Stimulated activated CD4-positive, alpha-beta T cell treated with anti-CD3 and anti-CD28 coated beads, Interleukin-4, amount 100 ng/mL, for 24 hours (primary cell): ENCODE measurements around the gene FNDC3A.
A peak's percentile ranks its signal among the peaks of the same experiment; 100 is the strongest.

Experiments
- DNase-seq: peaks from one replicate; pipeline ENCODE4 v3.0.0-alpha.2; 2020

The FNDC3A gene

GRCh38 chr13:49221590-49221965 is 245.9 kb downstream of the FNDC3A start:
- no peak for DNase-seq

GRCh38 chr13:49225223-49226042 is 249.7 kb downstream of the FNDC3A start:
- DNase-seq = no peak

GRCh38 chr13:49226613-49227012 is 250.9 kb downstream of the FNDC3A start:
- no peak for DNase-seq

DNA sequence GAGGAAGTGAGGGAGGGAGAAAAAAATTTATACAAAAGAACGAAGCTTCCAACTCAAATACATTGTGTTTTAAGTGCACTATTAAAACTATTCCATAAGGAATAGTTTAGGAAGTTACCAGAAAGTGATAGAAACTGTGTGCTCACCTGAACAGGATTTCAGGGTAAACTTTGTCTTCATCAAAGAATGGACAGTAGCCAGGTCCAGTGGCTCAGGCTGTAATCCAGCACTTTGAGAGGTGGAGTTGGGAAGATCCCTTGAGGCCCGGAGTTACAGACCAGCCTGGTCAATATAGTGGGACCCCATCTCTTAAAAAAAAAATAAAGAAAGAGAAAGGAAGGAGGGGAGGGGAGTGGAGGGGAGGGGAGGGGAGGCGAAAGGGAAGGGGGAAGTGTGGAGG is 259.0 kb downstream of the FNDC3A start:
- DNase-seq = no peak

DNA sequence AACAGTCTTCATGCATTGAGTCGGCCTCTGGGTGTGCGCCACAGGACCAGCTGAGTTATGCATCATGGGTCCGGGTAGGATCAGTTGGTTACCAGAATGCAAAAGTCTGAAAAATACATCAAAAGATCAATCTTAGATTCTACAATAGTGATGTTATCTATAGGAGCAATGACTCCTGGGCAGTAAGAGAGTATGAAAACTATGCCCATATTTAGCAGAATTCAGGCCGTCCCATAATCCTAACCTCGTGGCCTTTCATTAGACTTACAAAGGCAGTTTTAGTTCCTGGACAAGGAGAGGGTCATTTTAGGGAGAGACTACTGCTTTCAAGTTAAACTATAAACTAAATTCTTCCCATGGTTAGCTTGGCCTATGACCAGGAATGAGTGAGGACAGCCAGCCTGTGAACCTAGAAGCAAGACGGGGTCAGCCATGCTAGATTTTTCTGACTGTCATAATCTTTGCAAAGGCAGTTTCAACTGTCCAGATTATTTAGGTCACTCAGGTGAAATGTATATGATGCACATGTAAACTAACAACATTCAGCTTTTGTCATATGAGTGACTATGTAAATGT is 260.2 kb downstream of the FNDC3A start:
- no peak for DNase-seq

DNA sequence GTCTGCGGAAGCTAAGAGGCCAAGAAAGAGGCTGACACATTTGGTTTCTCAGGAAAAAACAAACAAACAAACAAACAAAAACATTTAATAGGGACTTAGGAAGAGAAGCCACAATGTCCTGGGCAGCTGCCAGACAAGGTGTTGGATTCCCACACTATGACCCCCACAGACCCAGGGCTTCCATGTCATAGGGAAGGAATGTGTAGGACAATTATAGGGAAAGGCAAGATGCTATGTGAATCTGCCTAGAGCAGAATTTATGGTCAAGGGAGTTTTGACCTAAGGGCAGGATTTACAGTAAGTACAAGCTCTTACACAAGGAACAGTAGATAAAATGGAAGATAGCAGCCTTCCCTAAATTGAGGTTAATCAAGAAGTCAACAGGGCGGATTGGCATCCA is 262.9 kb downstream of the FNDC3A start:
- no peak for DNase-seq

DNA sequence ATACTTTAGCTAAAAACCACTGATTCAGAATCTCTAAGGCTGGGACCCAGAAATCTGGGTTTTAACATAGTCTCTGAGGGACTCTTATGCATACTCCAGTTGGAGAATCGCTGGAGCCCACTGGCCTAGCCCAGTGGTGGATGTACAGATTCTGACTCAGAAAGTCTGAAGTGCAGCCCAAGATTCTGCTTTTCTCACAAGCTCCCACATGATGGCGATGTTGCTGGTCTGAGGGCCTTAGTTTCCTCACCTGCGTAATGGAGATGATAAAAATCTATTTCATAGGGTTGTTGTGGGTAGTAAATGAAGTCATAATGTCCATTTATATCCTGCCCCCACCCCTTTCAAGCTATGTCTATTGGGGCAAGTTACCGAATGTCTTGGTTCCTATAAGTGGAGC is 264.3 kb downstream of the FNDC3A start:
- DNase-seq = peak; percentile 46

DNA sequence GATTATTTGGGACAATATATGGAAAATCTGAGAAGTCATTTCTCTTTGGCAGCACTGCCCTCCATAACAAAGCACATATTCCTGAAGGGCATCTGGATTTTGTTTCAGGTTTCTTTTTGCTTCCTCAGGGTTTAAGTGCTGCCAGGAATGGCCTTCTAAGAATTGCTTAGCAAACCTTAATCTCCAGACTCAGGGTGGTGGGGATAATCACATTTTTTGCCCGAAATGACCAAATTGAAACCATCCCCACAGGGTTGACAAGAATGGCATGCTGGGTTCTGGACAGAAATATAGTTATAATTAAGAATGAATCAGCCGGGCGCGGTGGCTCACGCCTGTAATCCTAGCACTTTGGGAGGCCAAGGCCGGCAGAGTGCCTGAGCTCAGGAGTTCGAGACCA is 265.6 kb downstream of the FNDC3A start:
- DNase-seq = no peak

DNA sequence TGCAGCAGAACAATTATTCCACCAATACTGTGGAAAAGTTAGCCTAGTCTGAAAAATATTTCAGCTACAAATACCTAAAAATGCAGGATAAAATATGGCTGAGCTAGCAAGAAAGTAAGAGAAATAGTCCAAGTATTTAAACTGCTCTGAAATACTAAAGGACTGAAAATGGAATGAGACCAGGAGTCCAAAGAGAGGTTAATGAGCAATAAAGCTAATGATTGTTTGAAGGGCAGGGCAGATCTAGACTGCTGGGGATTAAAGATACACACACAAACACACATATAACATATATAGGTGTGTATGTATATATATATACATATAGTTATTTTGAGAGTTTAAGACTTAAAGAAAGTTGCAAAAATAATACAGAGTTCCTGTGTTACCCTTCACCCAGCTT is 269.4 kb downstream of the FNDC3A start:
- no peak for DNase-seq

DNA sequence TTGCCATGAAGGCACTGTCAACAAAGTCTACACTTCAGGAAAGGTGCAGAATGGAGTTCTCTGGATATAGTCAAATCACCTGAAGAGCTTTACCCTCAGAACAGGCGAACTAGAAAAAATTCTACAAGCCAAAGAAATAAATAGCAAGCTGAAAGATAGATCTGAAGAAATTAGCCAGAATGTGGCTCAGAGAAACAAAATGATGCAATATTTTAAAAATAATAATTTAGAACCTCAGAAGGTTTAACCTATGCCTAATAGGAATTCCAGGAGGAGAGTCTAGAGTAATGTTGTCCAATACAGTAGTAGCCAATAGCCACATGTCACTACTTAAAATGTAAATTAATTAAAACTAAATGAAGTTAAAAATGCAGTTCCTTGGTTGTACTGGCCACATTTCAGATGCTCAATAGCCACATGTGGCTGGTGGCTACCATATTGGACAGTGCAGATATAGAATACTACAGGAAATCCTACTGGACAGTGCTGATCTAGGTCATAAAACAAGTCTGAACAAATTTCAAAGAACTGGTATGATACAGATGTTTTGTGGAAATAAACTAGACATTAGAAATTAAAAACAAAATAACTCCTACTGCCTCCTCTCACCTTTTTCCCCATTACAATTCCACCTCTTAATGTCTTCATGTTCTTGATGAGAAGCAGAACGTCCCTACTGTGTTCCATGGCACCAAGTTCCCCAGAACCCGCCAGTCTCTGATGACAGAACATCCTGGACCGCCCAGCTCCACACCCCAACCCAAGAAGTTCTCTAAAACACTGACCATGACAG is 271.3 kb downstream of the FNDC3A start:
- DNase-seq = no peak

- peak; percentile 92 for DNase-seq
Observed at GRCh38 chr13:49247643-49248621, 272.2 kb downstream of the FNDC3A start, which contains the start of gene CDADC1. CDADC1 (plus strand) TSS chr13:49247925; CDS start chr13:49248038, 113 bp downstream.

DNA sequence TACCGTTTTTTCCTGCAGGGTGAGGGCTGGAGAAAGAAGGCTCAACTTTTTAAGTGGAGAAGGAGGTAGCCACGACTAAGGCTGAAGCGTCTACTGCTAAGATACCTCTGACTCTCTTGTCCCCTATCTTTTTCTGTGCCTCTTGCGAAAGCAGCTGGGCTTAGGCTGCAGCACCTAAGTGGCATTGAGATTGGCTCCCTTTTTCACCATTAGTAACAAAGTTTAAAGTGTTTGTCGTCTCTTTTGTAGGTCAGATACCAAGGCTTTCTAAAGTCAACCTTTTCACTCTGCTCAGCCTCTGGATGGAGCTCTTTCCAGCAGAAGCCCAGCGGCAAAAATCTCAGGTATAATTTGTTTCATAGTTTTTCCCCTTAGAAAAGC is 272.9 kb downstream of the FNDC3A start:
- no peak for DNase-seq

DNA sequence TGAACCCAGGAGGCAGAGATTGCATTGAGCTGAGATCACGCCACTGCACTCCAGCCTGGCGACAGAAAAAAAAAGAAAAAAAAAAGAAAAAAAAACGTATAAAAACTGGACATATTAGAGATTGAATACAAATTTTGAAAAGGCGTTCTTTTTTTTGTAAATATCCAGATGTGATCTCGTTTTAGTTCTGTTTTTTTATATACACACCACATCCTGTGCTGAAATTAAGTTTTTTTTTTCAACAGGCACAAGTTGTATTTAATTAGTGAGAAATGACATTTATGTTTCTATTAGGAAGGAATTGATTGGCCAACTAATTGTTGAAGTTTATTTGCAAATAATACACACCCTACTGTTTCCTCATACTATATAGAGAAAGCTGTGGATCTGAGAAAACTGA is 275.6 kb downstream of the FNDC3A start:
- DNase-seq = no peak

GRCh38 chr13:49253310-49253709 is 277.6 kb downstream of the FNDC3A start:
- no peak for DNase-seq

DNA sequence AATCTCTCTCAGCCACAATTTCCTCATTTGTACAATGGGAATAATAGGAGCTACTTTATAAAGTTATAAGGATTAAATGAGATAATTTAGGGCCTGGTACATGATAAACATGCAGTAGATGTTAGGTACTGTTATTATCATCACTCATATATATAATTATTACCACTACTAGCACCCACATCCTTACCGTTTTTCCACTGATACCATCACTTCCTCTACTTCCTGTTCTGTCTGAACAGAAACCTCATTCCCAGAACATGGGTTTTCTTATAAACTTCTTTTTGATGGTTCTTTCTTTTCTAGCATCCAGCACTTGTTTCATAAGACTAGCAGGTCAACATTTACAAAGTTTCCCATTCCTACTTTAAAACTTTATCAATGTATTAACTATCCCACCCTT is 278.3 kb downstream of the FNDC3A start:
- DNase-seq = no peak

GRCh38 chr13:49256841-49257240 is 281.1 kb downstream of the FNDC3A start:
- DNase-seq = no peak

DNA sequence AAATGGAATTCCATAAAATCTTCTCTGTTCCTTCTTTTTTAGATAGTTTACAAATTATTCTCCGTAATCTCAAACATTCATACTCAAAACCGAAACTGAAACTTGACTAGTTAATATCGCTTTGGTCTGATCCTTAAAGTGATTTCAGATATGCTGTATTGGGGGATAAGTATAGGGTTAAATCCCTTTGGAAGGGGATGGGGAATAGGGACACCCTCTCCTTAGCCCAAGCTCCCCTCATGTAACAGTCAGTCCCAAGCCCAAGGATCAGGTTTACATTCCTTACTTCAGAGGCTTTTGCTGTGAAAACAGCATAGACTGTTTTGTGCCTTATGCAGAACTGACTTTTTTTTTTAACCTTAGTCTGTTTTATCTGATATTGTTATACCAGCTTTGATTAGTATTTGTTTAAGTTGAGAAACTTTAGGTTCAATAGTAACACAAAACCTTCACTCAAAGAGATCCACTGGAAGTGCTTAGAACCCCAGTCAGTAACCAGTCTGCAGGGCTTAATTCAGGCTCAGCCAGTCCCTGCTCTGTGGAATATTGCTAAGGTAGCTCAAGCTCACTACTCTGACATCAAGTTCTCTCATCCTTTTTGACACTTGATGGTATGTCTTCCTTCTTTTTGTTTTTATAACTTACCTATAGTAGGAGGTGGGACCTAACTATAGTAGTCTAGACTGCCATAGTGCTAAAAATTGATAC is 282.5 kb downstream of the FNDC3A start:
- DNase-seq = no peak
